KG1 (cell line): Measurements from ENCODE around the gene BLVRB.
A peak's percentile ranks its signal among the peaks of the same experiment; 100 is the strongest.
"Not testable (repeated sequence)": the region's sequence is repeated elsewhere in the genome, so short reads cannot be mapped to it uniquely, and the experiment has no call there.

Experiments used
- DNase-seq: peaks from one replicate; lab custom pipeline; 2025; lab: John Stamatoyannopoulos, UW

BLVRB gene

DNA sequence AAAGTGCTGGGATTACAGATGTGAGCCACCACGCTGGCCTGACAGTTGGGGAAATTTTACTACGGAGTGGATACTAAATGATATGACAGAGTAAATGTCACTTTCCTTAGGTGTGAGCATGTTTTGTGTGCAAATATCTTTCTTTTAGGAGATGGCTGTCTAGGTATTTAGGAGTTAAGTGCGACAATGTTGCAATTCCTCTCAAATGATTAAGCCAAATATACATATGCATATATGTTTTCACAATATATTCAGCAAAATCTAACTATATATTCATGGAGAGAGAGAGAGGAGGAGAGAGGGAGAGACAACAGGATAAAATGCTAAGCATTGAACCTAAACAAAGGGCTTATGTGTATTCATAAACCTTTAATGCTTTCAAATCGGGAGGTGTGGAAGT is 16.0 kb downstream of the BLVRB start:
- no peak for DNase-seq

DNA sequence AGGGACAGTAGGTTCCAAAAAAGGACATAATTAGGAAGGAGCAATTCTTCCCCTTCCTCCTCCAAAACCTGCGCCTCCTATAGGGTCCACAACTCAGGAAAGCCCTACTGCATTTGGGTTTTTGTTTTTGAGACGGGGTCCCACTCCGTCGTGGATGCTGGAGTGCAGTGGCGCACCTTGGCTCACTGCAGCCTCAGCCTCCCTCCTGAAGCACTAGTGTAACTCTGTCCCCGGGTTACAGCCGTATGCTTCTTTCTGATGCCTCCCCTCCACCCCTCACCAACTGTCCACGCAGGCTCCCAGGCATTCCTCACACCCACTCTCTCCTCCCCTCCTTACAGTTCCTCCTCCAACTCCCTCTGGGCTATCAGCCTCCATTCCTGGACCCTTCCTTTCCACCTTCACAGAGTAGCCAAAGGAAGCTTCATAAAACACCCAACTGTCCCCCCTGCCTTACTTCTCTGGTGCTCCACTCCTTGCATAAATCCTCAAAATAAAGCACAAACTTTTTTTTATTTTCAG is 19.2 kb downstream of the BLVRB start:
- DNase-seq, result no peak

DNA sequence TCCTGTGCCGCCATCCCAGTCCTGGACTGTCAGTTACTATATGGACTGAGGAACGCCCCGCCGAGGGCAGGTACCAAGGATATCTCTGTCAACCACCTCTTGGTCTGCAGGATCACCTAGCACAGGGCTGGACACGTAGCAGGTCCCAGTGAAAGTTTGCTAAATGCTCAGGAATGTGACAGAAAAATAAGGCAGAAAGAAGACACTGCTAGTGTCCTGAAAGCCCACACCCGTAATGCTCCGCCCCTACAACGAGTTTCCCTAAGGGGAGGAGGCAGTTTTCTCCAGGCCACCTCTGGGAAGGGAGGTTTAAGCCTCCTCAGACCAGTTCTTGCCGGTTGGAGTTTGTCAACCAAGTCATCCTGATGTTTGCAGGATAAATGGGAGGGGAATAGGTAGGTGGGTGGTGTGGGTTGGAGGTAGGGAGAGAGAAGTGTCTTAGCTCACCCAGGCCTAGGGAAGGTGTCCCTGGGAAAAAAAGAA is 19.7 kb downstream of the BLVRB start:
- DNase-seq, result no peak

DNA sequence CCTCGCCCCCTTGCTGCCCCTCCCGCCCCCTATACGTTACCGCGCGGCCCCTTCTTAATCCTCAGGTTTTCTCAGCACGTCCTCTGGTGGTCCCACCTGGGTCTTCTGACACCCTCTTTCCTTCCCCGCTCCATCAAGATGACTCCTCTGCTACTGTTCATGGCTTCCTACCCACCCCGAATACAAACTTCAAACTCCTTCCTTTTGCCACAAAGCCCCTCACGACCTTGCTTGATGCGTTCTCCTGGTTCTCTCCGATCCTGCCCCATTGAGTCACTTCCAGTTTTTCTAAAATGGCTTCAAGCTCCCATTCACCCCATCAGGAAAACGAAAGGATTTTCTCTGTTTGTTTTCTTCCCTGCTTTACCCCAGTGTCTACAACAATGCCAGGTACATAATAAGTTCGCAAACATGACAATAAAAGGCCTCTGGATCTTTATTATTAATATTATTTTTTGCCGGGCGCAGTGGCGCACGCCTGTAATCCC is 20.7 kb downstream of the BLVRB start:
- DNase-seq, result no peak

DNA sequence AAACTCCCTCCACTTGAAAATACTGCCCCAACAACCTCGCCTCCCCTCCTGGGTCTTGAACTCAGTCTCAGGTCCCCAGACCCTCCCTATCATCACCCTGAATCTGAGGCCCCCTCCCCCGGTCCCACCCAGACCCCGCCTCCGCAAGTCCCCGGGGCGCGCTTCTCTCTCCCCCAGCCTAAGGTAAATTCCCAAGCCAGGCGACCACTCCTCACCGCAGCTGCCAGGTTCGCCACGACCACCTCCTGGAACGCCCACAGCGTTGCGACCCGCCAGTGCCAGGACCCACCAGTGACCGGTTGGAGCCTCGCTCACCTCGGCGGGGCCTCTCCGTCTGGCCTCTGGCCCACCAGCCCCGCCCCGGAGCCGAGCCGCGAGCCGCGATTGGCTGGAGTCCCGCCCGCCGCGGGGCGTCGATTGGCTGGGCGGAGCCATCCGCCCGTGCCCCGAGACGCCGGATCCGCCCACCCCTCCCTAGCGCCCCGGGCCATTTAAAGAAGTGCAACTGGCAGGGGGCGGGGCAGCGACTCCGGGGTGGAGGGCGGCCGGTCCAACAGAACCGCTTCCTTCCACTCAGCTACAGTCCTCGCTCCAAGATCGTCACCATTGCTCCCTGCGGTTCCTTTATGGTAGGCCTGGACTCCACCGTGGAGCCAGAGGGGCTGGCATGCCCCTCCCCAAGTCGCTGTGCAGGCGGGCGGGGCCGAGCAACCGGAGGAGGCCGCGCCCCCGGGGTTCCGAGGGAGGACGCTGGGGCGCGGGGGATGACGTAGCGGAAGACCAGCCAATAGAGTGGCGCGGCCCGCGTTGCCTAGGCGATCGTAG is 21.3 kb downstream of the BLVRB start, which contains the start of gene SERTAD3:
SERTAD3 (minus strand) TSS at position 336 of the 825 bp plus-strand sequence. CDS start 2,255 bp downstream, outside the sequence.
- peak; percentile 90 for DNase-seq

DNA sequence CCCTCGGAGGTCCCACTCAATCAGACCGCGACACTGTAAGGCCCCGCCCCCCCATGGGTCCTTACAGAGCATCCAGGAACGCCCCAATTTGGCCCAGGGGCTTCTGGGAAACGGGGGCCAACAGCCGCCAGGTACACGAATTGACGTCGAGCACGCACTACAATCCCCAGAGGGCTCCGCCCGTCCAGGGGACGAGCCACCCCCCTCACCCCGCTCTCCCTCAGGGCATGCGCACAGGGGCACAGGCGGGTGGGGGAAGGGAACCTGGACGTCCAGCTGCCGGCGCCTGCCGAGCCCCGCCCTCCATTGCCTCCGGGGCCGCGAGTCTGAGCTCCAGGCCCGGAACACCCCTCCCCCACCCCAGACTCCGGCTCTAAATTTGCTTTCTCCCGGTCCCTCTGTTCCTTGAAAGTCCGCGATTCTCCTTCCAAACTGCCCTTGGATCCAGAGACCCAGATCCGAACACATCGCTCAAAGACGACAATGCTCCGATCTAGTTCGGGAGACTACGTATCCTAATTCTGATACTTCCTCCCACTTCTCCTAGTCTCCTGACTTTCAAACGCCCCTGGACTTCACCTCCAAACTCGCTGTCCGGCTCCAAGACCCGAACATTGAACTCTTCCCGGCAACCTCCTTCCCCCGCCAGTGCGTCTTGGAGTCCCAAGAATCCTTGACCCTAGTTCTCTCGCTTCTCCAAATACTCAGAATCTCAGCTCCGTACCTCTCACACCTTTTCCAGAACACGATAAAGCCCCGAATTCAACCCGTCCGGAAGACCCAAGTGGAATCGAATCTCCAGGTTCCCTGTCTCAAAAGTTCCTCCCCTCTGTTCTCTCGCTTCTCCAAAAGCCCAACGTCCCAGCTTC is 22.2 kb downstream of the BLVRB start:
- DNase-seq, result peak; percentile 96

DNA sequence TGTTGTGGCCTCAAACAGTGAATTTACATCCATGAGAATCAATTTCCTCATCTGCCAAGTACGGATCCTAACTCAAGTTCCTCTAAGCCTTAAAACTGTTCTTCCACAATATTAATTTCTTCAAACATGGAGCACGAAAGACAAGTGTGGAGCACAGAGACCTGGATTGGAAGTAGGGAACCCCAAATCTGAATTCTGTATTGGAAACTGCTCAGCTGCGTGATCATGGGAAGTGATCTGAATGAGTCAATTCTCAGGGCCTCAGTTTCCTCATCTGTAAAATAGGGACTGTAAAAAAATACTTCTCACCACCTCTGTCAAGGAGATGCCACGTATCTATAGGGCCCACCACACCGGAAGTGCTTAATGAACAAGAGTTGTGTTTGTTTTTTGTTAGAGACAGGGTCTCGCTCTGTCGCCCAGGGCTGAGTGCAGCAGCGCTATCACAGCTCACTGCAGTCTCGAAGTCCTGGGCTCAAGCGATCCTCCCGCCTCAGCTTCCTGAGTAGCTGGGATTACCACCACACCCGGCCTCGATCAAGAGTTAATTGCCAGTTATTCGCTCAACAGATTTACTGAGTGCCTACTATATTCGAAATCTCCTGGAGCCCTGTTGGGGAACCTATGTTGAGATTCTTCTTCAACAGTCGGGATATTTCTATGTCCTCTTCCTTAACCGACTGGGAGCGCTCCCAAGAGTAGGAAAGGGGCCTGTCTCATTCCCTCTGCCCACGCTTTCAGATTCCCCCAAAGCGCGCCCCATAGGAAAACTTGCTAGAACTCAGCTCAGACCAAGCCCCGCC is 23.0 kb downstream of the BLVRB start:
- no peak for DNase-seq

DNA sequence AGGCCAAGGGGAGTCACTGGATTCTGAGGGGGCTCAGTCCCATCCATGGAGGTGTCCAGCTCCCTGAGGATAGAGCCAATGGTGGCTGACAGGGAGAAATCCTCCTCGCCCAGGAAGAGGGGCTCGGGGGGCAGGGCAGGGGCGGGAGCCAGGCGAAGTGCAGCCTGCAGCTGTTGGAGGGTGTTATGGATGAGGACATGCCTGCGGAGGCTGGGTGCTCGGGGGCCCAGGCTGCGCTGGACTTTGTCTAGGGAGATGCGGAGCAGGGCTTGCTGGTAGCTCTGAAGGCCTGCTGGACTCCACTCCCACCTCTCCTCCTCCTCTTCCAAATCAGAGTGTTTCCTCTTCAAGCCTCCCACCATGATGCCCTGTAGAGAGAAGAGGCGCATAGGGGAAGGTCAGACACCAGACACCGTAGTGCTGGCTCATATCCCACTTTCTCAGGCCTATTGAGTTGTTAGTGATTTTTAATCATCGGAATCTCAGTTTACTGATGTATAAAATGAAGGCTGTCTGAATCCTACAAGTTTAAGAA is 23.8 kb downstream of the BLVRB start:
- no peak for DNase-seq

DNA sequence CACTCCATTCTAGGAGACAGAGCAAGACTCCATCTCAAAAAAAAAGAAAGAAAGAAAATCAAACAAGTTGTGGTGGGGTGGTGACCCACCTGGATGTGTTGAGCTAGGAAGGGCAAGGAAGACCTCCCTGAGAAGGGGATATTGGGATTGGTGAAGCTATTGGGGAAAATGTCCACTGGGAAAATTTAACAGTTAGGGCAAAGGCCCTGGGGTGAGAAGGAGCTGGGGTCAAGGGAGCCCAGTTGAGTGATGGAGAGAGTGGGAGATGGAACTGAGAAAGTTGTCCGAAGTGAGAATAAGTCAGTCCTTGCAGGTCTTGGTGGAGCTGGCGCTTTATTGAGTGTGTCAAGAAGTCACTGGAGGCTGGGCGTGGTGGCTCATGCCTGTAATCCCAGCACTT is 27.3 kb downstream of the BLVRB start:
- no peak for DNase-seq

DNA sequence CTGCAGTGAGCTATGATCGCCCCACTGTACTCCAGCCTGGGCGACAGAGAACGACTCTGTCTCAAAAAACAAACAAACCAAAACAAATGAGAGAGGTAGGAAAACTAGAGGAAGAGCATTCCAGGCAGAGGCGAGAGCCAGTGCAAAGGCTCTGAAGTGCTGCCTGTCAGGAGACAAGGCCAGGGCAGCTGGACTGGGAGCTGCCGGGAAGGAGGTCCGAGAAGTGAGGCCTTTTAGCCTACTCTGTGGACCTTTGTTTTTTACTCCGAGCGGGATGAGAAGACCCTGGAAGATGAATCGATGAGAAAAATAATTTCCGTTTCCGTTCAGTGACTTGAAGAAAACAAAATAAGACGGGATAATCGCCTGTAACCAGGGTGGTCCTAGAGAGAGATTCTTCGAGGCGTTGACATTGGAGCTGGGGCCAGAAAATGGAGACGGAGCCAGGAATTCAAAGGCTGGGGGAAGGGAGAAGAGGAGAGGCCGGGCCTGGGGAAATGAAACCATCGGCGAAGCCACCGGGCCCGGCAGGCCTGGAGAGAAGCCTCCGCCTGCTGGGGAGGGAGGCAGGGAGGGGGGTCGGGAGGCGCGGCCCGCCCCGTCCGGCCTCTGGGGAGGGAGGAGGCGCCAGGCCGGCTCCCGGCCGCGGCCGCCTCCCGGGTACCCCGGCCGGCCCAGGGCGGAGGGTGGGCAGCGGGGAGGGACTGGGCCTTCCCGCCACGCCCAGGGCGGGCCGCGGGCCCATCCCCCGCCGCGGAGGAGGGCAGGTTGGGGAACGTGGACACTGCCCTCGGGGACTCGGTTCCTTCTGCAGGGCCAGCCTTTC is 31.9 kb downstream of the BLVRB start:
- no peak for DNase-seq

DNA sequence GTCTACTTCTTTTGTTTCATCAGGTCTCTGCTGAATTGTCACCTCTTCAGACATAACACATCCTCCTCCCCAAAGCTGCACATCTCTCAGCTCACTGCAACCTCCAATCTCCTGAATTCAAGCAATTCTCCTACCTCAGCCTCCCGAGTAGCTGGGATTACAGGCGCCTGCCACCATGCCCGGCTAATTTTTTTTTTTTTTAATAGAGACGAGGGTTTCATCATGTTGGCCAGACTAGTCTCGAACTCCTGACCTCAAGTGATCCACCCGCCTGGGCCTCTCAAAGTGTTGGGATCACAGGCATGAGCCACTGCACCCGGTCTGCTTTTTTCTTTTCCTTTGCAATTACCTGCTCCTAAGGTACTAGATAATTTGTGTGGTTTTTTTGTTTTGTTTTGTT is 32.8 kb downstream of the BLVRB start:
- DNase-seq, result not testable (repeated sequence)

DNA sequence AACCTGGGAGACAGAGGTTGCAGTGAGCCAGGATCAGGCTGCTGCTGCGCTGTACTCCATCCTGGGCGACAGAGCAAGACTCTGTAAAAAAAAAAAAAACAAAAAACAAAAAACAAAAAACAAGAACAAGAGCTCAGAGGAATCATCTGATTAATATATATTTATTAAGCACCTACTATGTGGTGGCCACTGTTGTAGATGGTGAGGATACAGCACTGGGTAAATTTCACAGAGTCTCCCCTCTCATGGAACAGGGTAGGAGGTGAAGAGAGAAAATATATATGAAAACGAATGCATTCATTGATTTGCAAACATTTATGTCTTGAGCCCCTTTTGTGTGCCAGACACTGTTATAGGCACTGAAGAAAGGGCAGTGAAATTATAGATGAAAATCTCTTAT is 33.8 kb downstream of the BLVRB start:
- DNase-seq, result no peak

DNA sequence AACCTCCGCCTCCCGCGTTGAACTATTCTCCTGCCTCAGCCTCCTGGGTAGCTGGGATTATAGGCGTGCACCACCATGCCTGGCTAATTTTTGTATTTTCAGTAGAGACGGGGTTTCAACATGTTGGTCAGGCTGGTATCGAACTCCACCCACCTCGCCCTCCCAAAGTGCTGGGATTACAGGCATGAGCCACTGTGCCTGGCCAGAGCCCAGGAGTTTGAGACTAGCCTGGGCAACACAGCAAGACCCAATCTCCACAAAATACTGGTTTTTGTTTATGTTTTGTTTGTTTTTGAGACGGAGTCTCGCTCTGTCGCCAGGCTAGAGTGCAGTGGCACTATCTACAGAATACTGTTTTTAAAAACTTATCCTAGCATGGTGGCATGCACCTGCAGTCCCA is 35.3 kb downstream of the BLVRB start:
- not testable (repeated sequence) for DNase-seq

DNA sequence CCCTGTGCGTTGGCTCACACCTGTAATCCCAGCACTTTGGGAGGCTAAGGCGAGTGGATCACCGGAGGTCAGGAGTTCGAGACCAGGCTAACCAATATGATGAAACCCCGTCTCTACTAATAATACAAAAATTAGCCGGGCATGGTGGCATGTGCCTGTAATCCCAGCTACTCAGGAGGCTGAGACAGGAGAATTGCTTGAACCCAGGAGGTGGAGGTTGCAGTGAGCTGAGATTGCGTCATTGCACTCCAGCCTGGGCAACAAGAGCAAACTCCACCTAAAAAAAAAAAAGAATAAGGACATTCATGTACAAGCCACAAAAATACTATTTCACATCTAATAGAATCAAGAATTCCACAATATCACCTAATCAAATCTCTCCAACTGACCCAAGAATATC is 37.3 kb downstream of the BLVRB start:
- not testable (repeated sequence) for DNase-seq

DNA sequence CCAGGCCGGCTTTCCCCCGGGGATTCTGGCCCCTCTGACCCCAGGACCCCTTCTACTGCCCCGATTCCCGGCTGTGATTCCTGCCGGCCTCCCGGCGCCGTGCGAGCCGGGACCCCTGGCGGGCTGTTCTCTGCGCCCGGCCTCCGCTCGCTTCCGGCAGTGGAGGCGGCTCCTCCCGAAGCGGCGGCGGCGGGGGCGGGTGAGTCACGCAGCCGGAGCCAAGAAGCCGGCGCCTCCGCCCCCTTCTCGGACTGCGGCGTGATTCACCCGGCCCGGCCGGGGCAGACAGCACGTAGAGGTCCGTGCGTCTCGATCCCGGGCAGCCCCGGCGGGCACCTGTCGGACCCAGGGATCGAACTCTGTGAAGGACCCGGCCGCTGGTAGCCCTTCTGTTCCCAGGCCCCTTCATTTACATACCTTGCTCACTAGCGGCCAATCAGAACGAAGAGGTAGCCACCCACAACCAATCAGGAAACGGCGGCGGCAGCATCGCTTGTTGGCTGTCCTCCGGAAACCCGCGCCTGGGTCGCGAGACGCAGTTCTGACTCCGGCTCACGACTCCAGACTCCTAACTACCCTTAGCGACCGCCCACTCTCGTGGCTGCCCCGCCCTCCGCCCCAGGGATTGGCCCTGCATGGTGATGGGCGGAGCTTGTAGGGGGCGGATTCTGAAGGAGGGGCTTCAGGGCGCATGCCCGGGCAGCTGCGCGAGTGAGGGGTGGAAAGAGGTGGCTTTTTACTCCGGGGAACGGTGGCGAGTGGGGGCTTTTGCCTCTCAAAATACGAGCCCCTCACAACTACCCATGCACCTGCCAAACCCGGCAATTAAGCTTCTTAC is 39.9 kb downstream of the BLVRB start, which contains the start of gene SERTAD1:
SERTAD1 (minus strand) TSS at position 543 of the 838 bp plus-strand sequence. CDS start 2,446 bp downstream, outside the sequence.
- DNase-seq, result peak; percentile 97

DNA sequence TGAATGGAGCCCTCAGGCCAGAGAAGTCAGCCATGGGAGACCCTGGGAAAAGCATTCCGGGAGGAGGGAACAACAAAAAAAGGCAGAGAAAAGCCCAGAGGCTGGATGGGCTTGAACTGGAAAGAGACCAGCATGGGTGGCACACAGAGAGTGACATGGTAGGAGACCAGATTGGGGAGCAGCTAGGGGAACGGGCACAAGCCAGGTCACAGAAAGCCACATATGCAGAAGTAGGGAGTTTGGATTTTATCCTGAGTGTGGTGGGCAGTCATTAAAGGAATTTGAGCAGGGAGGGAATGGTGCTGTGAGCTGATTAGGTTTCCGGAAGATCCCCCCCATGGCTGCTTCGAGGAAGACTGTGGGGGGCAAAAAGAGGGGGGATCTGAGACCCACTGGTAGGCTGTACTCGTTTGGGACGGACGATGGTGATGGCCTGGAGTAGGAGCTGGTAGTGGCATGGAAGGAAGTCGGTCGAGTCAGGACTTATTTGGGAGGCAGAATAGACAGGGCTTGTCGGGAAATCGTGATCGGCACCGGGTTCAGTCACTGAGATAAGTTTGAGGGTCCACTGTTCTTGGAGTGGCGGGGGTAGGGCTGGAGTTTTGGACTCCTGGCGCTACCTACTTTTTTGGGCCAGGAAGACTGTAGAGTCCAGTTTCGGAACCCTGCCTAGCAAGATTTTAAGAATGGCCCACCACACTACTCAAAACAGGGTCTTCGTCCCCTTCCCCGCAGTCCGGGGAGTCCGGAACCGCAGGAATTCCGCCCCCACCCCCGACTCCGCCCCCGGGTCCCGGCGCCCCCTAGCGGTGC is 40.7 kb downstream of the BLVRB start:
- no peak for DNase-seq

DNA sequence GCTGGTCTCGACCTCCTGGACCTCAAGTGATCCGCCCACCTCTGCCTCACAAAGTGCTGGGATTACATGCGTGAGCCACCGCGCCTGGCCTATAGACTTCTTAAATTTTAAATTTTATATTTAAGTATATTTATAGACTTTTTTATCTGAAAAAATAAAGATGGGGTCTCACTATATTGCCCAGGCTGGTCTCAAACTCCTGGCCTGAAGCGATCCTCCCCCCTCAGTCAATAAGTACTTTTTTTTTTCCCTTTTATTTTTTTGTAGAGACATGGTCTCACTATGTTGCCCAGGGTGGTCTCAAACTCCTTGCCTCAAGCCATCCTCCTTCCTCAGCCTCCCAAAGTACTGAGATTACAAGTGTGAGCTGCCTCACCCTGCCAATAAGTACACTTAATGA is 41.6 kb downstream of the BLVRB start:
- DNase-seq, result no peak
